Body of pancreas (tissue), 4 donors: Measurements from ENCODE around the gene APLP2. TPM values are rescaled to one million over a fixed set of nuclear protein-coding genes. Genes with fewer than 3 reads are reported as not detected.

Experiments used
- ATAC-seq: fragments of 150-250 bp; one replicate; pipeline ENCODE4 v1.9.1; 2016
- DNase-seq, 4 donors: peaks; one replicate each; pipeline ENCODE4 v3.0.0-alpha.2; 2019
- H3K27ac ChIP-seq, 4 donors: fragments of 200-600 bp; sonication (generic); 1 replicate in 3 of 4; 2 replicates in 1 of 4; pipeline versions ENCODE4 v1.5.1 to v1.6.1; 2016 to 2019; ENCODE audit warnings: mild to moderate bottlenecking in 1 of 4, mixed read lengths in 1 of 4, moderate library complexity in 1 of 4
- H3K27me3 ChIP-seq, 2 donors: fragments of 200-600 bp; sonication (generic); one replicate each; pipeline ENCODE4 v1.6.0; 2016; ENCODE audit warnings: mild to moderate bottlenecking in 1 of 2
- H3K36me3 ChIP-seq, 2 donors: fragments of 200-600 bp; sonication (generic); replicated peaks in 1 of 2; 2 replicates each; pipeline ENCODE4 v1.5.1; 2016; ENCODE audit warnings: low read depth in 2 of 2; ENCODE audit not compliant: insufficient read depth in 1 of 2
- H3K4me1 ChIP-seq: fragments of 200-600 bp; sonication (generic); one replicate; pipeline ENCODE4 v1.6.0; 2016
- H3K4me3 ChIP-seq, 2 donors: fragments of 200-600 bp; sonication (generic); 1 replicate in 1 of 2; 2 replicates in 1 of 2; pipeline ENCODE4 v1.5.1; 2016 to 2019
- H3K9me3 ChIP-seq, 3 donors: fragments of 200-600 bp; sonication (generic); 1 replicate in 2 of 3; 2 replicates in 1 of 3; pipeline ENCODE4 v1.5.1; 2016
- CTCF ChIP-seq, 7 experiments: fragments of 450-650 bp in 4 of 7; fragments of 200-600 bp in 3 of 7; sonication (generic) in 3 of 7; IDR thresholded peaks; one replicate each; pipeline ENCODE4 v1.5.1; 2016 to 2019; ENCODE audit warnings: antibody characterized with exemption in 7 of 7
- POLR2A ChIP-seq, 3 donors: fragments of 450-650 bp; IDR thresholded peaks; one replicate each; pipeline ENCODE4 v1.6.1; 2016; ENCODE audit warnings: antibody characterized with exemption in 3 of 3, mild to moderate bottlenecking in 2 of 3
- WGBS, 2 donors: methylation state at CpG; one replicate each; pipeline ENCODE4 v1.1.5; 2017; 5-methylcytosine and 5-hydroxymethylcytosine counted together
- intact Hi-C: fragments of 100-400 bp; cut with DNase I; formaldehyde crosslinking; loops from one replicate; pipeline ENCODE4 v1.15.1; 2023
- total RNA-seq, 2 donors: library from RNA; depleted of rRNA; stranded (reverse); fragments of >200 nt; gene quantifications; one replicate each; pipeline ENCODE4 v1.1.0, GENCODE V29; 2016

The APLP2 gene
- total RNA-seq, 2 donors from 2014 or later: 157 to 177 TPM

GRCh38 chr11:130129922-130130321 lies 60.2 kb downstream of the APLP2 start:
- no peak for DNase-seq
- H3K27me3 ChIP-seq: no peaks in the 10 kb centered on the region
- 71 to 80% methylated on average over 11 of the region's 11 CpGs for WGBS, 2 donors
- H3K27ac ChIP-seq: peak overlapping the region in 1 of 4 donors; percentile 25
- peak; percentile 31 for ATAC-seq
- H3K4me1 ChIP-seq: no peaks in the 10 kb centered on the region
- no peak overlapping the region for H3K4me3 ChIP-seq
- intact Hi-C loops: loop anchor here (5.0 kb wide), 1 partner anchor 203 kb away; no protein-coding TSS in a partner anchor
- TF ChIP-seq POLR2A (IDR thresholded peaks at IDR 0.05): no peak
- TF ChIP-seq CTCF (IDR thresholded peaks at IDR 0.05): no peak
- no peaks in the 10 kb centered on the region for H3K9me3 ChIP-seq
- peaks cover 0 to 10% of the 10 kb centered on the region in 2 donors for H3K36me3 ChIP-seq

- 52 to 53% methylated on average over 9 of the region's 9 CpGs for WGBS, 2 donors
- intact Hi-C loops: loop anchor here (5.0 kb wide), 1 partner anchor 205 kb away; no protein-coding TSS in a partner anchor
- peak; percentile 87 for ATAC-seq
Observed at GRCh38 chr11:130131961-130132850, 62.5 kb downstream of the APLP2 start.

GRCh38 chr11:130133716-130134115 lies 64.0 kb downstream of the APLP2 start:
- peaks cover 0 to 7% of the 10 kb centered on the region in 2 donors for H3K36me3 ChIP-seq
- no peak for ATAC-seq
- WGBS, 2 donors: 56 to 61% methylated on average over 8 of the region's 8 CpGs

More at GRCh38 chr11:130131961-130132850, 62.5 kb downstream of the APLP2 start:
- Histone ChIP-seq H3K36me3 (peaks cover 0 to 10% of the 10 kb centered on the region in 2 donors), H3K4me1 (no peaks in the 10 kb centered on the region), H3K27ac (no peak overlapping the region), H3K9me3 (no peaks in the 10 kb centered on the region), H3K27me3 (no peaks in the 10 kb centered on the region), H3K4me3 (no peak overlapping the region)
- TF ChIP-seq POLR2A (IDR thresholded peaks at IDR 0.05): no peak
- peak; percentile 59 to 93 (median 88) for TF ChIP-seq CTCF (IDR thresholded peaks at IDR 0.05)
- peak; percentile 47 to 68 (median 62) for DNase-seq

GRCh38 chr11:130136107-130136506 lies 66.4 kb downstream of the APLP2 start:
- H3K4me1 ChIP-seq: no peaks in the 10 kb centered on the region

More at GRCh38 chr11:130133716-130134115, 64.0 kb downstream of the APLP2 start:
- H3K27me3 ChIP-seq: no peaks in the 10 kb centered on the region
- no peak for TF ChIP-seq CTCF (IDR thresholded peaks at IDR 0.05)
- TF ChIP-seq POLR2A (IDR thresholded peaks at IDR 0.05): no peak
- H3K9me3 ChIP-seq: no peaks in the 10 kb centered on the region
- intact Hi-C loops: loop anchor here (5.0 kb wide), 1 partner anchor 206 kb away; no protein-coding TSS in a partner anchor
- DNase-seq: no peak
- H3K4me3 ChIP-seq: no peak overlapping the region
- no peaks in the 10 kb centered on the region for H3K4me1 ChIP-seq
- H3K27ac ChIP-seq: no peak overlapping the region

More at GRCh38 chr11:130136107-130136506, 66.4 kb downstream of the APLP2 start:
- ATAC-seq: no peak
- intact Hi-C loops: no loop called here
- Histone ChIP-seq H3K4me3 (no peak overlapping the region), H3K27ac (no peak overlapping the region), H3K27me3 (no peaks in the 10 kb centered on the region), H3K9me3 (no peaks in the 10 kb centered on the region), H3K36me3 (peaks cover 0 to 1% of the 10 kb centered on the region in 2 donors)
- 81 to 85% methylated on average over 7 of the region's 7 CpGs for WGBS, 2 donors
- no peak for DNase-seq
- TF ChIP-seq POLR2A (IDR thresholded peaks at IDR 0.05) (no peak), CTCF (IDR thresholded peaks at IDR 0.05) (no peak)
